Medulla oblongata (tissue), 1 donor: ENCODE data around the gene ZNF628.

Source experiments
- DNase-seq: peaks from one replicate; pipeline ENCODE4 v3.0.0-alpha.2; 2015; ENCODE audit errors: extremely low spot score

The ZNF628 gene

GRCh38 chr19:55464662-55465054 lies 11.8 kb upstream of the ZNF628 start, which contains the start of gene C19orf85:
TSS of gene C19orf85 (minus strand) at chr19:55464751. CDS start at chr19:55464554, 197 bp downstream.
- no peak for DNase-seq

- no peak for DNase-seq
Observed at GRCh38 chr19:55465460-55466240, 10.8 kb upstream of the ZNF628 start.

DNA sequence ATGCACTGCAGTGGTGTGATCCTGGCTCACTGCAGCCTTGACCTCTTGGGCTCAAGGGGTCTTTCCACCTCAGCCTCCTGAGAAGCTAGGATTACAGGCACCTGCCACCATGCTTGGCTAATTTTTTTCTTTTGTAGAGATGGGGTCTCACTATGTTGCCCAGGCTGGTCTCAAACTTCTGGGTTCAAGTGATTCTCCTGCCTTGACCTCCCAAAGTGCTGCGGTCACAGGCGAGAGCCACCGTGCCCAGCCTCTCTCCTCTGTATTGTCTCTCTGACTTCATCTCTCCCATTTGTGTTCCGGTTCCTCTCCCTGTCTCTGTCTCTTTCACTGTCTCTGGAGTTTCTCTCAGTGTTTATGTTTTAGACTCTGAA lies 10.2 kb upstream of the ZNF628 start:
- no peak for DNase-seq

DNA sequence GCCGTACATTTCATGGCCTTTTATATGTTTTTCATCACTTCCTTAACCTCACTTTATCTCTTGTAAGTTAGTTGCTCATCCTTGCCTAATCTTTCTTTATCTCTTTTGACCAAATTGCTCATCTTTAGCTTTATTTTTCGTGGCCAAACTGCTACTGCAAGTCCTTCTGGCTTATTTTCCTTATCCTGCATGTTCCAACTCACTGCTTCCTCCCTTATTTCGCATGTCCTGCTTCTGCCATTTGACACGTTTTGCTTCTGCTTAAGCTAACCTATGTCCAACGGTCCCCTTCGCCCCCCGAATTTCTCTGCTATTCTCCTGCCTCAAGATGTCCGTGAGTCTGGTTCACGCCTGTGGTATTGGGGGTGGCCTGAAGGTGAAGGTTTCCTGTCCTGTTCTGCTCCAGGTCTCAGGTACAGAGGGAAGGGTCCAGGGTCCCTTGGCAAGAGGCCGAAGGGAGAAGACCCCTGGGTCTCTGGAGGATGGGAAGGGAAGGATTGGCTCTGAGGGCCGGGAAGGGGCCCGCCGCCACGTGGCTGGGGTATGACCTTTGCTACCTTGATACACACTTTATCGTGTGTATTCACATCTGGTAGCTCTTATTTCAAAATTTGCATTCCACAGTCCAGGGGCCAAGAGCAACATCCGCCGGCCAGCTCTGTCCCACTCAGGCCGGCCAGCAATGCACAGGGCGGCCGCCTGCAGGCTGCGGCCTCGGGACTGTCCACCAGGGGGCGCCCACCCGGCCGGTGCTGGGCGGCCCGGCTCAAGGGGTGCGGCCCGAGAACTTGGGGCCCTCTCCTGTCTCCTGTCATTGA lies 9.0 kb upstream of the ZNF628 start:
- peak; percentile 57 for DNase-seq

DNA sequence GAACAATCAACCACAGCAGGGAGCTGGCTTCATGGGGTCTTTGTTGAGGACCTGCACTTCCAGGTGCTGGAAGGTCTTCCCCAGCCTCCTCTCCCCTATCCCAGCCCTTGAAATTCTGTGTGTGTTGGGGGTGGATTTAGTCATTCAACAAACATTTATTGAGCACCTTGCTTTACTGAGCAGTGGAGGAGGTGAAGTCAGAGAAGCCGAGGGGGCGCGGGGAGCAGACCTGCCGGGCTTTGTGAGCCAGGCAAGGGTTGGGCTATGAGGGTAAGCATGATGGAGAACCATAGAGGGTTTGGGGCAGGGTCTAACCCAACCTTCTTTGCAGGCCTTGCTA lies 8.4 kb upstream of the ZNF628 start:
- no peak for DNase-seq

GRCh38 chr19:55471266-55471665 lies 5.2 kb upstream of the ZNF628 start:
- no peak for DNase-seq

- no peak for DNase-seq
Observed at GRCh38 chr19:55472463-55472862, 4.0 kb upstream of the ZNF628 start.

DNA sequence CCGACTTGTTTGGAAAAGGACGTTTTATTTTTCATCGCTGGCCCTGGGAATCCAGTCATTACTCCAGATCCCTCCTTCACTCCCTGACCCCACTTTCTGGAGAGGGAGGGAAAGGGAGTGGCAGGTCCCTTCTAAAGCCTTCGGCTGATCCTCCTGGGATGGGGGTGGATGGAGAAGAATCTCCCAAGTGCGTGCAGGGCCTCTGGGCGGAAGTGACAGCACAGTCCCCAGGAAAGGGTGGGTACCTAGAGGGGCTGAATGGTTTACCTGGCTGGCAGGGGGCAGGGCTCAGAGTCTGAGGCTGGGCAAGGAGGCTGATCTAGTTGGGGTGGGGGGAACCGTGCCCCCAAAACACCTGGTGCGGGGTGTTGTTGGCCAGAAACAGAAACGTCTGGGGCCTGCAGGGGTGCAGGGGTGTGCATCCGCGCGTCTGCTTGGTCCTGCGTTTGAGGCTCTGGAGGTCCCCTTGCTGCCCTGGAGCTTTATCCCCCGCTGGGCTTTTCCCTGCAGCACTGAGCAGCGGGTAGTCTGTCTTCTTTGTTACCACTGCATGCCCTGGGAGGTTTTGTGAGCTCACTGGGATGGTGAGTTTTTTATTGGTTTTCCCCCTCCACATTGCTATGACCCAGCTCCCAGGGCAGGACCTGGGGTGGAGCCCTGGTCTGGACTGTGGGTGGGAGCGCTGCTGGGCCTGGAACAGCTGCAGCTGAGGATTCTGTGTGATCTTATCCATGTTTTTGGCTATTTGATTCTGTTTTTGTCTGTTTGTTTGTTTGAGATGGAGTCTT lies 3.0 kb upstream of the ZNF628 start:
- DNase-seq = no peak

- no peak for DNase-seq
Observed at GRCh38 chr19:55474269-55475265, 1.9 kb upstream of the ZNF628 start.

- no peak for DNase-seq
Observed at GRCh38 chr19:55477905-55478304, 1.5 kb downstream of the ZNF628 start.

DNA sequence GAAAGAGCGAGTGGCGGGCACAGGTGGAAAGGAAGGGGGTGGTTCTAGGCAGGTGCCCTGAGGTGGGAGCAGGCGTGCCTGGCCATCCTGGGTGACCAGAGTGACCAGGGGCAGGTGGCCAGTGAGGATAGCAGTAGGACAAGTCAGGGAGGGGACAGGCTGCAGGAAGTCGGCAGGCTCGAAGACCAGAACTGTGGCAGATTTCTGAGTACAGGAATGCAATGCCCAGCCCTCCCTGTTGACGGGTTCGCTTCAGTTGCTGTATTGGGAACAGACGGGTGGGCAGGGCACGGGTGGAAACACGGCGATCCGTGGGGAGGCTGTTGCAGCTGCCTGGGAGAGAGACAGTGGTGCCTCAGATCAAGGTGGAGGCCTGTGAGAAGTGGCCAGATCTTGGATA lies 1.9 kb downstream of the ZNF628 start:
- DNase-seq = no peak

DNA sequence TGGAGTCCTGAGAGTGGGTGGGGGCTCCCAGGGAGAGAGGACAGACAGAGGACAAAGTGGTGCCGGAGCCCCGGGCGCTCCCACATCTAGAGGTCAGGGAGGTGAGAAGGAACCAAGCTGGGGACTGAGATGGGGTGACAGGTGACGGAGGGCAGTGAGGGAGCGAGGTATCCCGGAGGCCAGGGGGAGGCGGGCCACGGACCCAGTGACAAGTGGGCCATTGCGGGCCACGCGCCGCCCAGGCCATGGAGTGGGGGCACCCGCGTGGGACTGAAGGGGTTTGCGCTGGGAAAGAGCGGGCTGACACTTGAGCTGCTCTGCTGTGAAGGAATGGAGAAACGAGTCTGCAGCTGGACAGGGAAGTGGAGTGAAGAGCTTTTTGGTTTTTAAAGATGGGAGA lies 2.6 kb downstream of the ZNF628 start:
- DNase-seq = no peak

GRCh38 chr19:55479451-55480230 lies 3.2 kb downstream of the ZNF628 start:
- no peak for DNase-seq

DNA sequence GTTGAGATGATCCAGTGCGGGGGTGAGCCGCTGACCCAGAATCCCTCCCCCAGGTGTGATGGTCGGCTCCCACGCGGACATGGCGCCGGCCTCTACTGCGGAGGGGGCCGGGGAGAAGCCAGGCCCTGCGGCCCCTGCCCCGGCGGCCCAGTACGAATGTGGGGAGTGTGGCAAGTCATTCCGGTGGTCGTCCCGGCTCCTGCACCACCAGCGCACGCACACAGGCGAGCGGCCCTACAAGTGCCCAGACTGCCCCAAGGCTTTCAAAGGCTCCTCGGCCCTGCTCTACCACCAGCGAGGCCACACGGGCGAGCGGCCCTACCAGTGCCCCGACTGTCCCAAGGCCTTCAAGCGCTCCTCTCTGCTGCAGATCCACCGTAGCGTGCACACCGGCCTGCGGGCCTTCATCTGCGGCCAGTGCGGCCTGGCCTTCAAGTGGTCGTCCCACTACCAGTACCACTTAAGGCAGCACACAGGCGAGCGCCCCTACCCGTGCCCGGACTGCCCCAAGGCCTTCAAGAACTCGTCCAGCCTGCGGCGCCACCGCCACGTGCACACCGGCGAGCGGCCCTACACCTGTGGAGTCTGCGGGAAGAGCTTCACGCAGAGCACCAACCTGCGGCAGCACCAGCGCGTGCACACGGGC lies 4.9 kb downstream of the ZNF628 start:
- DNase-seq = no peak

GRCh38 chr19:55481794-55482155 lies 5.4 kb downstream of the ZNF628 start:
- DNase-seq = no peak

- no peak for DNase-seq
Observed at GRCh38 chr19:55482156-55482961, 5.9 kb downstream of the ZNF628 start.

DNA sequence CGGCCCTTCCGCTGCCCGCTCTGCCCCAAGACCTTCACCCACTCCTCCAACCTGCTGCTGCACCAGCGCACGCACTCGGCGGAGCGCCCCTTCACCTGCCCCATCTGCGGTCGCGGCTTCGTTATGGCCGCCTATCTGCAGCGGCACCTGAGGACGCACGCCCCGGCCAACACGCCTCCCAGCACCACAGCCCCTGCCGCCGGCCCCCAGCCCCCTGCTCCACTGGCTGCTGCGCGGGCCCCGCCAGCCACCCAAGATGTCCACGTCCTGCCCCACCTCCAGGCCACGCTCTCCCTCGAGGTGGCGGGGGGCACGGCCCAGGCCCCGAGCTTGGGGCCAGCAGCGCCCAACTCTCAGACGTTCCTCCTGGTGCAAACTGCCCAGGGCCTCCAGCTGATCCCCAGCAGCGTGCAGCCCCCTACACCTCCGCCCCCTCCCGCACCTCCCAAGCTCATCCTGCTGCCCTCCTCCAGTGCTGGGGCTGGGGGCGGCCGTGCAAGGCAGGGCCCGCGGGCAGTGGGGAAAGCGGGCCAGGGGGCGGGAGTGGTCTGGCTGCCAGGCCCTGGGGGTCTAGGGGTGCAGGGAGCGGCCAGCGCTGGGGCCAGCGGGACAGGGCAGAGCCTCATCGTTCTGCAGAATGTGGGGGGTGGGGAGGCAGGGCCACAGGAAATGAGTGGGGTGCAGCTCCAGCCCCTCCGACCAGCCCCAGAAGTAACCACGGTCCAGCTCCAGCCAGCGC lies 6.7 kb downstream of the ZNF628 start:
- DNase-seq = no peak
